ENCODE results near the gene UTP4.
"Not testable (repeated sequence)": the region's sequence is repeated elsewhere in the genome, so short reads cannot be mapped to it uniquely, and the experiment has no call there.

The UTP4 gene

GRCh38 chr16:69111216-69111875 lies 21.1 kb upstream of the UTP4 start:
- FAIRE-seq, result no peak

DNA sequence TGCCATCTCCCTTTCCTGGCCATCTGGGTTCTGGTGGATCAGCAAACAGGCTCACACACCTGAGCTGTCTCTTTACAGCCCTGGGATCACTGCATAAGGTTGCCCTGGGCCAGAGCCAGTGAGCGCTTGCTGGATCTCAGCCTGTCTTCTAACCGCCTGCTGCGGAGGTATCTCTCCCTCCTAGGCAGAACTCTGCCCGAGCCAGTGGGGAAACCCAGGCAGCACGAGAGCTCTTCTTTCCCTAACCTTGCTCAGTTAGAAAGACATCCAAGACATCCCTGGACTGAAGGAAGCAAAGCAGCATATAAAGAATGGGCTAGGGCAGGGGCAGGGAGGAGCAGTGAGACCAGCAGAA lies 20.6 kb upstream of the UTP4 start:
- FAIRE-seq, result no peak

- no peak for FAIRE-seq
These were observed 19.9 kb upstream of the UTP4 start for GRCh38 chr16:69112285-69113129.

DNA sequence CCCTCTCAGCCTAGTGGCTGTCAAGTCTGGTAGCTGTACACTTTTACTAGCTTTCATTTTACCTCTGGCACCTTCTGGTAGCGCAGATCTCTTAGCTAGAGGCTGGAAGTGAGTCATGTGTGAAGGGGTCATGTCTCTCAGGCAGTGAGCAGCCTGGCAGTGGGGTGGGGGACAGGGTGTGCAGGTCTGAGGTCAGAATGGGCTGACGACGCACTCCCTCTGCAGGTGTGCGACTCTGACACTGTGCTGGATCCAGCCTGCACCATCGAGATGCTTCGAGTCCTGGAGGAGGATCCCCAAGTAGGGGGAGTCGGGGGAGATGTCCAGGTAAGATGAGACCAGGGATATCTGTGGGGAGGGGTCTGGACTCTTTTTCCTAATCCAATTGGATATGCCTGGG lies 19.2 kb upstream of the UTP4 start:
- no peak for FAIRE-seq

DNA sequence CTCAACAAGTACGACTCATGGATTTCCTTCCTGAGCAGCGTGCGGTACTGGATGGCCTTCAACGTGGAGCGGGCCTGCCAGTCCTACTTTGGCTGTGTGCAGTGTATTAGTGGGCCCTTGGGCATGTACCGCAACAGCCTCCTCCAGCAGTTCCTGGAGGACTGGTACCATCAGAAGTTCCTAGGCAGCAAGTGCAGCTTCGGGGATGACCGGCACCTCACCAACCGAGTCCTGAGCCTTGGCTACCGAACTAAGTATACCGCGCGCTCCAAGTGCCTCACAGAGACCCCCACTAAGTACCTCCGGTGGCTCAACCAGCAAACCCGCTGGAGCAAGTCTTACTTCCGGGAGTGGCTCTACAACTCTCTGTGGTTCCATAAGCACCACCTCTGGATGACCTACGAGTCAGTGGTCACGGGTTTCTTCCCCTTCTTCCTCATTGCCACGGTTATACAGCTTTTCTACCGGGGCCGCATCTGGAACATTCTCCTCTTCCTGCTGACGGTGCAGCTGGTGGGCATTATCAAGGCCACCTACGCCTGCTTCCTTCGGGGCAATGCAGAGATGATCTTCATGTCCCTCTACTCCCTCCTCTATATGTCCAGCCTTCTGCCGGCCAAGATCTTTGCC lies 18.0 kb upstream of the UTP4 start:
- no peak for FAIRE-seq

DNA sequence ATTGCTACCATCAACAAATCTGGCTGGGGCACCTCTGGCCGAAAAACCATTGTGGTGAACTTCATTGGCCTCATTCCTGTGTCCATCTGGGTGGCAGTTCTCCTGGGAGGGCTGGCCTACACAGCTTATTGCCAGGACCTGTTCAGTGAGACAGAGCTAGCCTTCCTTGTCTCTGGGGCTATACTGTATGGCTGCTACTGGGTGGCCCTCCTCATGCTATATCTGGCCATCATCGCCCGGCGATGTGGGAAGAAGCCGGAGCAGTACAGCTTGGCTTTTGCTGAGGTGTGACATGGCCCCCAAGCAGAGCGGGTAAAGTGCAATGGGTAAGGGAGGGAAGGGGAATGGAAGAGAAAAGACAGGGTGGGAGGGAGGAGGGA lies 17.5 kb upstream of the UTP4 start:
- no peak for FAIRE-seq

DNA sequence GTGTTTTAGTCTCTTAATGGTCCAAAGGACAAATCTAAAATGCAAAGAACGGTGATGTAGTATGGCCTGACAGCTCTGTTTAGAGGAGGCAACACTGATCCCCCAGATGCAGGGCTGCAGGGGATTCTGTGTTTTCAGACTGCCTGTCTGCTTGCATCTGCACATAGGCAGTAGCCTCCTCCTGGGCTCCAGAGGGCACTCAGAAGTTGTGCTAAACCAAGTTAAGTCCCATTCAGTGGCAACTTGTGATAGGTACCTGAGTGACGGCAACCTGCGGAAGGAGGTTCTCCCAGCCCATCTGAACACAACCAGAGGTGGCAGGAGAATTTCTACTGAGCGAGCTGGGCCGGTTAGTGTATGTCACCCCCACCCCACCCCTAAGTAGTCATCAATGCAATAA lies 17.1 kb upstream of the UTP4 start:
- no peak for FAIRE-seq

DNA sequence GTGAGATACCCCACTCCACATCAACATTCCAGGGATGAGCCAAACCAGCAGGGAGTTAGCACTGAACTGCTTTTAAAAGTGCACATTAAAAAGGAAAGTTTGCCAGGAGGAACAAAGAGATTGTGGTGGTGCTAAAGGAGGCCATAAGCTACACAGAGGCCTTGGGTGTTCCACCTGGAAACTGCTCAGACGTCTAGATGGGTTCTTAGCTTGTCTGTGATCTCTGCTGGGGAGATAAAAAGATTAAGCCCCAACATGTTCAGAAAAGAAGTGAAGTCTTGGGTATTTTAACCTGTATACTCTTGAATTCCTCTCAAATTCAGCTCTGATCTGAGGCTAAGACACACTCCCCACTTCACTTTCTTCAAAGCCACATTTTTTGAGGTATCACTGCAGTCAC lies 16.6 kb upstream of the UTP4 start:
- FAIRE-seq, result no peak

- no peak for FAIRE-seq
These were observed 16.1 kb upstream of the UTP4 start for GRCh38 chr16:69116256-69116875.

- no peak for FAIRE-seq
These were observed 15.5 kb upstream of the UTP4 start for GRCh38 chr16:69116906-69117305.

- FAIRE-seq, result no peak
These were observed 14.0 kb upstream of the UTP4 start for GRCh38 chr16:69118468-69118867.

DNA sequence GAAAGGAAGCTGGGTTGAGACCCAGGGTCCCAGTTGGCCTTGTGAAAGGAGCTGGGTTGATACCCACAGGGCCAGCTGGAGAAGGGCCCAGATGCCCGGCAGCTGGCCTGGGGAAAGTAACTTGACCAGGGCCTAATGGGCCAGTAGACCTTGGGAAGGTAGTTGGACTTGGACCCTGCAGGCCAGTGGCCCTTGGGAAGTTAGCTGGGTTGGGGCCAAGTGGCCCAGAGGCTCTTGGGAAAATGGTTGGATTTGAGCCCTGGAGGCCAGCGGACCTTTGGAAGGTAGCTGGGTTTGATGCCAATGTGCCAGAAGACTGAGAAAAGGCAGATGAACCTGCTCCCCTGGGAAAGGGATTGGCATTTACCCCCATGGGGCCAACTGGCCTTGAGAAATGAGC lies 13.5 kb upstream of the UTP4 start:
- no peak for FAIRE-seq

GRCh38 chr16:69119536-69119935 lies 12.9 kb upstream of the UTP4 start:
- FAIRE-seq, result no peak

DNA sequence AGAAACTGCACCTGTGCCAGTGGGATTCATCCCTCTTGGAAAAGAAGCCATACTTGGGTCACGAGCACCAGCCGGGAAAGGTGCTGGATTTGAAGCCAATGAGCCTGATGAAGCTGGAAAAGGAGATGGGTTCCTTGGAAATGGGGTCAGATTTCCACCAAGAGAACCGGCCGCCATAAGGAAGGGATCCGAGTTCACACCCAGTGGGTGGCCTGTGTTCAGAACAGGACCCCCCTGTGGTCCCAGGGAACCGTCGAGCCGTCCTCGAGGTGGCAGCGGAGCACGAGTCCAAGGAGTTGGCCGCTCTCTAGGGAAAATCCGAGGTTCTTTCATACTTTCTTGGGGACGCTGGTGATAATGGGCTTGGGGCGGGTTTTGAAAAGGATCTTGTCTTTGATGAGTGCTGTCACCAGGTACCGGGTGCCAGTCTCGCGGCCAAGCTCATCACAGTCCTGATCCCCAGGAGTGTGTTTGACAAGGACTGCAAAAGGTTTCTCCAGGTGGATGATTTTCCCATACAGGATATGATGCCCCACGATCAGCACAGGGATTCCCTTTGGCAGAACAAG lies 12.3 kb upstream of the UTP4 start:
- no peak for FAIRE-seq

GRCh38 chr16:69123910-69124309 lies 8.5 kb upstream of the UTP4 start:
- FAIRE-seq, result no peak

- not testable (repeated sequence) for FAIRE-seq
These were observed 8.0 kb upstream of the UTP4 start for GRCh38 chr16:69124406-69124805.

DNA sequence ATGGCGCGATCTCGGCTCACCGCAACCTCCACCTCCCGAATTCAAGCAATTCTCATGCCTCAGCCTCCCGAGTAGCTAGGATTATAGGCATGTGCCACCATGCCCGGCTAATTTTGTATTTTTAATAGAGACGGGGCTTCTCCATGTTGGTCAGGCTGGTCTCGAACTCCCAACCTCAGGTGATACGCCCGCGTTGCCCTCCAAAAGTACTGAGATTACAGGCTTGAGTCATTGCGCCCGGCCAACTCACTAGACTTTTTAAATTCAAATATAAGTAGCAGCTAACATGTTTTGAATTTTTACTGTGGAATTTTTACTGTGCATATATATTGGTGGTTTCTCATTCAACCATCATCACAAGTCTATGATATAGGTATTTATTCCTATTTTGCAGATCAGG lies 7.5 kb upstream of the UTP4 start:
- FAIRE-seq, result not testable (repeated sequence)

GRCh38 chr16:69126221-69126620 lies 6.2 kb upstream of the UTP4 start:
- FAIRE-seq, result no peak

- not testable (repeated sequence) for FAIRE-seq
These were observed 5.6 kb upstream of the UTP4 start for GRCh38 chr16:69126801-69127200.

GRCh38 chr16:69127966-69128510 lies 4.4 kb upstream of the UTP4 start:
- FAIRE-seq, result no peak

GRCh38 chr16:69130461-69130860 lies 2.0 kb upstream of the UTP4 start:
- no peak for FAIRE-seq

DNA sequence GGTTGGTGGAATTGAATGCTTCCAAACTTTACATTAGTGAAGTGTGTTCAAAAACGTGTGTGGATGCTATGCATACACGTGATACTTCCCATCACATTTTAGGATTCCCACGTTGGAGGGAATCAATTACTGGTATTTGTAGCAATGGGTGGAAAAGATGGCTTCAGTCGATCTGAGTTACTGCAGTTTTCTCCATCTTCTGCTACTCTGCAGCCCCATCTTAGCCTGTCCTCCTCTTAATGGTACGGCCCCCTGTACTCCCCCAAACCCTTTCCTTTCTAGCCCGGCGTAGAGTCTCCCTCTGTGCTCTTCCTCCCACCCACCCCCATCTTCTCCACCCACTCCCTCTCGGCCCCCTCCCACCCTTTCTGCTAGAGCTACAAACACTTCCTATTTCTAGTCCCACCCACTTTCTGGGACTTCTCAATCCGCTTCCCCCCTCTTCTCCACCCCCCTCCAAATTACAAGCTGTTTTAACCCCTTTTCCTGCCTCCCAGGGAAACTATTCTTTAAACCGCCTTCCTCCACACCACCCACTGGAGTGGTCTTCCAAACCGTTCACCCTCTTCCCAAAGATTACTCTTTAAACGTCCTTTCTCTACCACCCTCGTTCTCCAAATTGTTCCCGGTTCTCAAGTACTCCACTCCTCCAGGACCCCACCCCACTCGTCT lies 1.1 kb upstream of the UTP4 start:
- no peak for FAIRE-seq

Measured in endometrium (tissue), 2 donors.